Adrenal gland (tissue), 5 donors: ENCODE data around the gene SCAF1.

Experiments
- POLR2A ChIP-seq, 2 donors: fragments of 450-650 bp; IDR thresholded peaks; one replicate each; pipeline ENCODE4 v1.6.1; 2017; ENCODE audit warnings: antibody characterized with exemption in 2 of 2, mild to moderate bottlenecking in 2 of 2, moderate library complexity in 1 of 2
- TF ChIP-seq, protein P1 (sequence below), 6 experiments: fragments of 450-650 bp in 4 of 6; fragments of 200-600 bp in 2 of 6; sonication (generic) in 1 of 6; IDR thresholded peaks; 1 replicate in 5 of 6; 2 replicates in 1 of 6; pipeline versions ENCODE4 v1.5.1 to v1.8.0; 2016 to 2021; ENCODE audit warnings: antibody characterized with exemption in 6 of 6, mild to moderate bottlenecking in 2 of 6, moderate library complexity in 1 of 6
- donor health status: DM: no; HTN: no; CAD: no.

DNA sequence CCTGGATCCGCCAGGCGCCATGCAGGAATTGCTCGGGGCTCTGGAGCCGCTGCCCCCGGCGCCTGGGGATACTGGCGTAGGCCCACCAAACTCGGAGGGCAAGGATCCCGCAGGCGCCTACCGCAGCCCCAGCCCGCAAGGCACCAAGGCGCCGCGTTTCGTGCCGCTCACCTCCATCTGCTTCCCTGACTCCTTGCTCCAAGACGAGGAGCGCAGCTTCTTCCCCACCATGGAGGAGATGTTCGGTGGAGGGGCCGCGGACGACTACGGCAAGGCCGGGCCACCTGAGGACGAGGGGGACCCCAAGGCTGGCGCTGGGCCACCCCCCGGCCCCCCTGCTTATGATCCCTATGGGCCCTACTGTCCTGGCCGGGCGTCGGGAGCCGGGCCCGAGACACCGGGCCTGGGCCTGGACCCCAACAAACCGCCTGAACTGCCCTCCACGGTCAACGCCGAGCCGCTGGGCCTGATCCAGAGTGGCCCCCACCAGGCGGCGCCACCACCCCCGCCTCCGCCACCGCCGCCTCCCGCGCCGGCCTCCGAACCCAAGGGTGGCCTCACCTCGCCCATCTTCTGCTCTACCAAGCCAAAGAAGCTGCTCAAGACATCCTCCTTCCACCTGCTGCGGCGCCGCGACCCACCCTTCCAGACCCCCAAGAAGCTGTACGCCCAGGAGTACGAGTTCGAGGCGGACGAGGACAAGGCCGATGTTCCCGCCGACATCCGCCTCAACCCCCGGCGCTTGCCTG is 44.9 kb upstream of the SCAF1 start:
- TF ChIP-seq POLR2A (IDR thresholded peaks at IDR 0.05) = no peak
- TF ChIP-seq, protein P1, sequence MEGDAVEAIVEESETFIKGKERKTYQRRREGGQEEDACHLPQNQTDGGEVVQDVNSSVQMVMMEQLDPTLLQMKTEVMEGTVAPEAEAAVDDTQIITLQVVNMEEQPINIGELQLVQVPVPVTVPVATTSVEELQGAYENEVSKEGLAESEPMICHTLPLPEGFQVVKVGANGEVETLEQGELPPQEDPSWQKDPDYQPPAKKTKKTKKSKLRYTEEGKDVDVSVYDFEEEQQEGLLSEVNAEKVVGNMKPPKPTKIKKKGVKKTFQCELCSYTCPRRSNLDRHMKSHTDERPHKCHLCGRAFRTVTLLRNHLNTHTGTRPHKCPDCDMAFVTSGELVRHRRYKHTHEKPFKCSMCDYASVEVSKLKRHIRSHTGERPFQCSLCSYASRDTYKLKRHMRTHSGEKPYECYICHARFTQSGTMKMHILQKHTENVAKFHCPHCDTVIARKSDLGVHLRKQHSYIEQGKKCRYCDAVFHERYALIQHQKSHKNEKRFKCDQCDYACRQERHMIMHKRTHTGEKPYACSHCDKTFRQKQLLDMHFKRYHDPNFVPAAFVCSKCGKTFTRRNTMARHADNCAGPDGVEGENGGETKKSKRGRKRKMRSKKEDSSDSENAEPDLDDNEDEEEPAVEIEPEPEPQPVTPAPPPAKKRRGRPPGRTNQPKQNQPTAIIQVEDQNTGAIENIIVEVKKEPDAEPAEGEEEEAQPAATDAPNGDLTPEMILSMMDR (IDR thresholded peaks at IDR 0.05) = no peak
